ENCODE data around the gene SLC30A2. TPM values are rescaled to one million over a fixed set of nuclear protein-coding genes. Genes with fewer than 3 reads are reported as not detected.
A peak's percentile ranks its signal among the peaks of the same experiment; 100 is the strongest.

Gene SLC30A2
- total and polyA plus RNA-seq, 2 of the 13 experiments (the other 11 are each of a cell fraction or from before 2014, with no cell fraction given) = not detected

DNA sequence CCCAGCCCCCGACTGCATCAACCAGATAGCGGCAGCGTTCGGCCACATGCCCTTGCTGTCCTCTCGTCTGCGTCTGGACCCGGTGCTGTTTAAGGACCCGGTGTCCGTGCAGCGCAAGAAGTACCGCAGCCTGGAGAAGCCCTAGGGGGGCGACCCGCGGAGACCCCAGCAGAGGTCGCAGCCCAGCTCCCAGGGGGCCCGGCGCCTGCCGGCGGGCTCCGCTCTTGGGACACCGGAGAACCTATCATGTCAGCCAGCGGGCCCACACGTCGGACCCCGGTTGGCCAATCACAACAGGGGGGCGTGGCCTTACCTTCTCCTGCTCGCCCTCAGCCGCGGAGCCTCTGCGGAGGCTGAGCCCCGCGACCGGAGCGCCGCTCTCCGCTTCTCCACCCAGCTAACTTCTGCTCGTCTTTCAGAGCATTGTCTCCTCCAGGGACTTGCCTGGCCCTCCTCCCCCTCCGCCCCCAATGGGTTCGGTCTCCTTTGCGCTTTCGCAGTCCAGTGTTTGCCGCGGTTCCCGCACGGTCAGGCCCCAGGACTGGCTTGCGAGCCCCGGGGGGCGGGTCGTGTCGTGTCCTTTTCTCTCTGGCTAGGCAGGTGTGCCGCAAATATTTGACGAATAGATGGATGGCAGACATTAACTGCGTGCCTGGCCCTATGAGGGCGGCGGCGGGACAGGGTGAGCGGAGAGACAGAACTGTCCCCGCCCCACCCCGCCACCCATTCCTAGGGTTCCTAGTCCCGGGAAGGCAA is 10.5 kb downstream of the SLC30A2 start (continued):
- TF ChIP-seq, protein P1, sequence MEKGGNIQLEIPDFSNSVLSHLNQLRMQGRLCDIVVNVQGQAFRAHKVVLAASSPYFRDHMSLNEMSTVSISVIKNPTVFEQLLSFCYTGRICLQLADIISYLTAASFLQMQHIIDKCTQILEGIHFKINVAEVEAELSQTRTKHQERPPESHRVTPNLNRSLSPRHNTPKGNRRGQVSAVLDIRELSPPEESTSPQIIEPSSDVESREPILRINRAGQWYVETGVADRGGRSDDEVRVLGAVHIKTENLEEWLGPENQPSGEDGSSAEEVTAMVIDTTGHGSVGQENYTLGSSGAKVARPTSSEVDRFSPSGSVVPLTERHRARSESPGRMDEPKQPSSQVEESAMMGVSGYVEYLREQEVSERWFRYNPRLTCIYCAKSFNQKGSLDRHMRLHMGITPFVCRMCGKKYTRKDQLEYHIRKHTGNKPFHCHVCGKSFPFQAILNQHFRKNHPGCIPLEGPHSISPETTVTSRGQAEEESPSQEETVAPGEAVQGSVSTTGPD (CRISPR knock-in tag; IDR thresholded peaks at IDR 0.05) = 0 out of 2 replicates have a peak, but pooled peaks have one; percentile 16
- TF ChIP-seq ZSCAN29 (CRISPR knock-in tag; conservative IDR thresholded peaks at IDR 0.05) (0 out of 2 replicates have a peak, but pooled peaks have one; percentile 10), ZNF326 (CRISPR knock-in tag; IDR thresholded peaks at IDR 0.05; ENCODE audit: borderline replicate concordance) (no peak), ZFP41 (CRISPR knock-in tag; IDR thresholded peaks at IDR 0.05; ENCODE audit: borderline replicate concordance) (no peak), SRSF9 (IDR thresholded peaks at IDR 0.05; ENCODE audit: borderline replicate concordance, insufficient read depth, low read depth, low read length, poor library complexity, severe bottlenecking) (no peak), ERF (CRISPR knock-in tag; IDR thresholded peaks at IDR 0.05) (peak; percentile 15; the same call in 1 of the 2 replicates), ZNF264 (CRISPR knock-in tag; IDR thresholded peaks at IDR 0.05) (no peak), KDM5B (CRISPR knock-in tag; IDR thresholded peaks at IDR 0.05; ENCODE audit: borderline replicate concordance) (peak; percentile 14; the same call in 1 of the 2 replicates), MXD4 (CRISPR knock-in tag; IDR thresholded peaks at IDR 0.05) (no peak), ASH2L (IDR thresholded peaks at IDR 0.05; ENCODE audit: insufficient read length, low read depth, low read length) (peak; percentile 52), ZNF350 (CRISPR knock-in tag; IDR thresholded peaks at IDR 0.05; ENCODE audit: borderline replicate concordance, low read depth) (peak; percentile 60), ZNF775 (CRISPR knock-in tag; IDR thresholded peaks at IDR 0.05; ENCODE audit: borderline replicate concordance) (no peak), RFX3 (CRISPR knock-in tag; IDR thresholded peaks at IDR 0.05) (no peak)
- TF ChIP-seq, protein P2, sequence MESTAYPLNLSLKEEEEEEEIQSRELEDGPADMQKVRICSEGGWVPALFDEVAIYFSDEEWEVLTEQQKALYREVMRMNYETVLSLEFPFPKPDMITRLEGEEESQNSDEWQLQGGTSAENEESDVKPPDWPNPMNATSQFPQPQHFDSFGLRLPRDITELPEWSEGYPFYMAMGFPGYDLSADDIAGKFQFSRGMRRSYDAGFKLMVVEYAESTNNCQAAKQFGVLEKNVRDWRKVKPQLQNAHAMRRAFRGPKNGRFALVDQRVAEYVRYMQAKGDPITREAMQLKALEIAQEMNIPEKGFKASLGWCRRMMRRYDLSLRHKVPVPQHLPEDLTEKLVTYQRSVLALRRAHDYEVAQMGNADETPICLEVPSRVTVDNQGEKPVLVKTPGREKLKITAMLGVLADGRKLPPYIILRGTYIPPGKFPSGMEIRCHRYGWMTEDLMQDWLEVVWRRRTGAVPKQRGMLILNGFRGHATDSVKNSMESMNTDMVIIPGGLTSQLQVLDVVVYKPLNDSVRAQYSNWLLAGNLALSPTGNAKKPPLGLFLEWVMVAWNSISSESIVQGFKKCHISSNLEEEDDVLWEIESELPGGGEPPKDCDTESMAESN (CRISPR knock-in tag; conservative IDR thresholded peaks at IDR 0.05) = 0 out of 2 replicates have a peak, but pooled peaks have one; percentile 17
- TF ChIP-seq, protein P3, sequence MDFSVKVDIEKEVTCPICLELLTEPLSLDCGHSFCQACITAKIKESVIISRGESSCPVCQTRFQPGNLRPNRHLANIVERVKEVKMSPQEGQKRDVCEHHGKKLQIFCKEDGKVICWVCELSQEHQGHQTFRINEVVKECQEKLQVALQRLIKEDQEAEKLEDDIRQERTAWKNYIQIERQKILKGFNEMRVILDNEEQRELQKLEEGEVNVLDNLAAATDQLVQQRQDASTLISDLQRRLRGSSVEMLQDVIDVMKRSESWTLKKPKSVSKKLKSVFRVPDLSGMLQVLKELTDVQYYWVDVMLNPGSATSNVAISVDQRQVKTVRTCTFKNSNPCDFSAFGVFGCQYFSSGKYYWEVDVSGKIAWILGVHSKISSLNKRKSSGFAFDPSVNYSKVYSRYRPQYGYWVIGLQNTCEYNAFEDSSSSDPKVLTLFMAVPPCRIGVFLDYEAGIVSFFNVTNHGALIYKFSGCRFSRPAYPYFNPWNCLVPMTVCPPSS (IDR thresholded peaks at IDR 0.05) = no peak
- TF ChIP-seq, protein P4, sequence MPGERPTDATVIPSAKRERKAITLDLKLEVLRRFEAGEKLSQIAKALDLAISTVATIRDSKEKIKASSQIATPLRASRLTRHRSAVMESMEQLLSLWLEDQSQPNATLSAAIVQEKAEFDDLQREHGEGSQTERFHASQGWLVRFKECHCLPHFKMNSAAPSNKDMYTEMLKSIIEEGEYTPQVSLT (CRISPR knock-in tag; IDR thresholded peaks at IDR 0.05; ENCODE audit: borderline replicate concordance, low read depth) = no peak
- TF ChIP-seq, protein P5, sequence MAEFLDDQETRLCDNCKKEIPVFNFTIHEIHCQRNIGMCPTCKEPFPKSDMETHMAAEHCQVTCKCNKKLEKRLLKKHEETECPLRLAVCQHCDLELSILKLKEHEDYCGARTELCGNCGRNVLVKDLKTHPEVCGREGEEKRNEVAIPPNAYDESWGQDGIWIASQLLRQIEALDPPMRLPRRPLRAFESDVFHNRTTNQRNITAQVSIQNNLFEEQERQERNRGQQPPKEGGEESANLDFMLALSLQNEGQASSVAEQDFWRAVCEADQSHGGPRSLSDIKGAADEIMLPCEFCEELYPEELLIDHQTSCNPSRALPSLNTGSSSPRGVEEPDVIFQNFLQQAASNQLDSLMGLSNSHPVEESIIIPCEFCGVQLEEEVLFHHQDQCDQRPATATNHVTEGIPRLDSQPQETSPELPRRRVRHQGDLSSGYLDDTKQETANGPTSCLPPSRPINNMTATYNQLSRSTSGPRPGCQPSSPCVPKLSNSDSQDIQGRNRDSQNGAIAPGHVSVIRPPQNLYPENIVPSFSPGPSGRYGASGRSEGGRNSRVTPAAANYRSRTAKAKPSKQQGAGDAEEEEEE (CRISPR knock-in tag; IDR thresholded peaks at IDR 0.05; ENCODE audit: borderline replicate concordance) = no peak
- TF ChIP-seq, protein P6, sequence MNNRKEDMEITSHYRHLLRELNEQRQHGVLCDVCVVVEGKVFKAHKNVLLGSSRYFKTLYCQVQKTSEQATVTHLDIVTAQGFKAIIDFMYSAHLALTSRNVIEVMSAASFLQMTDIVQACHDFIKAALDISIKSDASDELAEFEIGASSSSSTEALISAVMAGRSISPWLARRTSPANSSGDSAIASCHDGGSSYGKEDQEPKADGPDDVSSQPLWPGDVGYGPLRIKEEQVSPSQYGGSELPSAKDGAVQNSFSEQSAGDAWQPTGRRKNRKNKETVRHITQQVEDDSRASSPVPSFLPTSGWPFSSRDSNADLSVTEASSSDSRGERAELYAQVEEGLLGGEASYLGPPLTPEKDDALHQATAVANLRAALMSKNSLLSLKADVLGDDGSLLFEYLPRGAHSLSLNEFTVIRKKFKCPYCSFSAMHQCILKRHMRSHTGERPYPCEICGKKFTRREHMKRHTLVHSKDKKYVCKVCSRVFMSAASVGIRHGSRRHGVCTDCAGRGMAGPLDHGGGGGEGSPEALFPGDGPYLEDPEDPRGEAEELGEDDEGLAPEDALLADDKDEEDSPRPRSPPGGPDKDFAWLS (CRISPR knock-in tag; IDR thresholded peaks at IDR 0.05; ENCODE audit: borderline replicate concordance) = 0 out of 2 replicates have a peak, but pooled peaks have one; percentile 45
